GM12875 (cell line): Measurements from ENCODE around the gene PARD3.

Source experiments
- H3K4me3 ChIP-seq: one replicate; pipeline ENCODE4 v1.5.1; 2011; ENCODE audit warnings: low read depth, low read length, control low read depth
- CTCF ChIP-seq: IDR thresholded peaks from 2 replicates; pipeline ENCODE4 v1.5.1; 2011; ENCODE audit warnings: low read depth, mild to moderate bottlenecking, control low read depth, inconsistent platforms, low read length, moderate library complexity, borderline replicate concordance; ENCODE audit not compliant: insufficient read depth

PARD3 gene

GRCh38 chr10:34681933-34682332, 133.2 kb downstream of the PARD3 start:
- no peak overlapping the region for H3K4me3 ChIP-seq
- TF ChIP-seq CTCF, result no peak

GRCh38 chr10:34679177-34679576, 135.9 kb downstream of the PARD3 start:
- TF ChIP-seq CTCF, result no peak
- H3K4me3 ChIP-seq, result no peak overlapping the region

GRCh38 chr10:34677591-34677990, 137.5 kb downstream of the PARD3 start:
- no peak for TF ChIP-seq CTCF
- H3K4me3 ChIP-seq, result no peak overlapping the region

GRCh38 chr10:34677132-34677531, 138.0 kb downstream of the PARD3 start:
- H3K4me3 ChIP-seq, result no peak overlapping the region
- TF ChIP-seq CTCF, result no peak

GRCh38 chr10:34674176-34674575, 140.9 kb downstream of the PARD3 start:
- H3K4me3 ChIP-seq, result no peak overlapping the region
- no peak for TF ChIP-seq CTCF

GRCh38 chr10:34670081-34670480, 145.0 kb downstream of the PARD3 start:
- H3K4me3 ChIP-seq, result no peak overlapping the region
- TF ChIP-seq CTCF, result no peak

GRCh38 chr10:34669079-34669478, 146.0 kb downstream of the PARD3 start:
- H3K4me3 ChIP-seq, result no peak overlapping the region
- TF ChIP-seq CTCF, result no peak
